WTC11 (cell line): Measurements from ENCODE around the gene MIF.

Experiments
- CREB1 ChIP-seq: sonication (generic); formaldehyde crosslinking; IDR thresholded peaks from 2 replicates; pipeline ENCODE4 v1.8.0; 2023; ENCODE audit warnings: mild to moderate bottlenecking, missing genetic modification reagents
- JUN ChIP-seq: sonication (generic); formaldehyde crosslinking; IDR thresholded peaks from 2 replicates; pipeline ENCODE4 v1.8.0; 2023; ENCODE audit warnings: mild to moderate bottlenecking, missing genetic modification reagents
- TF ChIP-seq, protein P1 (sequence below): fragments of 250-450 bp; sonication (Bioruptor Pico); IDR thresholded peaks from 2 replicates; pipeline ENCODE4 v2.1.2; 2022; ENCODE audit warnings: mild to moderate bottlenecking, moderate library complexity
- TF ChIP-seq, protein P2 (sequence below): sonication (generic); formaldehyde crosslinking; IDR thresholded peaks from 2 replicates; pipeline ENCODE4 v1.8.1; 2023; ENCODE audit warnings: mild to moderate bottlenecking, missing genetic modification reagents
- TF ChIP-seq, protein P3 (sequence below): fragments of 200-600 bp; IDR thresholded peaks from 2 replicates; pipeline ENCODE4 v1.8.0; 2022; ENCODE audit warnings: antibody characterized with exemption

DNA sequence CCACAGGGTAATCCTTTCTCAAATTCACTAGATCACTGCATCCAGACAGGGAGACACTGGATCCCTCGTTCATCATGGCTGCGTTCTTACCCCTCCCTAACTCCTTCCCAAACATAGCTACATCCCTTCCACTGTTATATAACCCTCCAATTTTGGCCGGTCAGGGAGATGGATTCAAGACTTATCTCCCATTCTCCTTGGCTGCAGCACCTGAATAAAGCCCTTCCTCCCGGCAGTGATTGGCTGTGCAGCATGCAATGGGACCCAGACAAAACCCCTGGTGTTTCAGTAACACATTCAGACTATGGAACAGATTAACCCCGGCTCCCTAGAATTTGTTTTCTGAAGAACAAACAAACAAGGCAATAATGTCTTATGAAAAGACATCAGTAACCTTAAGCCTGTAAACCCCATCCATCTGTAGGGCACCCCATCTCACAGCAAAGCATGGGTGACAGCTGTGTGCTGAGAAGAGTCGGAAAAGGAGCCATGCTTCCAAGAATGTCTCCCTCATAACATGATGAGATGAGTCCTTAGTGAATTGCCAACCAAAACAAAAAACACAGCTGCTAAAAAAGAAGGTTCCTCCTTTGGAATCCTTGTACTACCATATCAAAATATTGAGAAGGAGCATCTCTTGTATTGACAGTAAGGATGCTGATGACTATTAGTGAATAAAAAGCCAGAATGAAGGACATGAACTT is 5.0 kb downstream of the MIF start:
- TF ChIP-seq, protein P1, sequence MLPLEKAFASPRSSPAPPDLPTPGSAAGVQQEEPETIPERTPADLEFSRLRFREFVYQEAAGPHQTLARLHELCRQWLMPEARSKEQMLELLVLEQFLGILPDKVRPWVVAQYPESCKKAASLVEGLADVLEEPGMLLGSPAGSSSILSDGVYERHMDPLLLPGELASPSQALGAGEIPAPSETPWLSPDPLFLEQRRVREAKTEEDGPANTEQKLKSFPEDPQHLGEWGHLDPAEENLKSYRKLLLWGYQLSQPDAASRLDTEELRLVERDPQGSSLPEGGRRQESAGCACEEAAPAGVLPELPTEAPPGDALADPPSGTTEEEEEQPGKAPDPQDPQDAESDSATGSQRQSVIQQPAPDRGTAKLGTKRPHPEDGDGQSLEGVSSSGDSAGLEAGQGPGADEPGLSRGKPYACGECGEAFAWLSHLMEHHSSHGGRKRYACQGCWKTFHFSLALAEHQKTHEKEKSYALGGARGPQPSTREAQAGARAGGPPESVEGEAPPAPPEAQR (CRISPR knock-in tag), result no peak
- TF ChIP-seq, protein P2, sequence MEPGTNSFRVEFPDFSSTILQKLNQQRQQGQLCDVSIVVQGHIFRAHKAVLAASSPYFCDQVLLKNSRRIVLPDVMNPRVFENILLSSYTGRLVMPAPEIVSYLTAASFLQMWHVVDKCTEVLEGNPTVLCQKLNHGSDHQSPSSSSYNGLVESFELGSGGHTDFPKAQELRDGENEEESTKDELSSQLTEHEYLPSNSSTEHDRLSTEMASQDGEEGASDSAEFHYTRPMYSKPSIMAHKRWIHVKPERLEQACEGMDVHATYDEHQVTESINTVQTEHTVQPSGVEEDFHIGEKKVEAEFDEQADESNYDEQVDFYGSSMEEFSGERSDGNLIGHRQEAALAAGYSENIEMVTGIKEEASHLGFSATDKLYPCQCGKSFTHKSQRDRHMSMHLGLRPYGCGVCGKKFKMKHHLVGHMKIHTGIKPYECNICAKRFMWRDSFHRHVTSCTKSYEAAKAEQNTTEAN (CRISPR knock-in tag), result no peak
- TF ChIP-seq, protein P3, sequence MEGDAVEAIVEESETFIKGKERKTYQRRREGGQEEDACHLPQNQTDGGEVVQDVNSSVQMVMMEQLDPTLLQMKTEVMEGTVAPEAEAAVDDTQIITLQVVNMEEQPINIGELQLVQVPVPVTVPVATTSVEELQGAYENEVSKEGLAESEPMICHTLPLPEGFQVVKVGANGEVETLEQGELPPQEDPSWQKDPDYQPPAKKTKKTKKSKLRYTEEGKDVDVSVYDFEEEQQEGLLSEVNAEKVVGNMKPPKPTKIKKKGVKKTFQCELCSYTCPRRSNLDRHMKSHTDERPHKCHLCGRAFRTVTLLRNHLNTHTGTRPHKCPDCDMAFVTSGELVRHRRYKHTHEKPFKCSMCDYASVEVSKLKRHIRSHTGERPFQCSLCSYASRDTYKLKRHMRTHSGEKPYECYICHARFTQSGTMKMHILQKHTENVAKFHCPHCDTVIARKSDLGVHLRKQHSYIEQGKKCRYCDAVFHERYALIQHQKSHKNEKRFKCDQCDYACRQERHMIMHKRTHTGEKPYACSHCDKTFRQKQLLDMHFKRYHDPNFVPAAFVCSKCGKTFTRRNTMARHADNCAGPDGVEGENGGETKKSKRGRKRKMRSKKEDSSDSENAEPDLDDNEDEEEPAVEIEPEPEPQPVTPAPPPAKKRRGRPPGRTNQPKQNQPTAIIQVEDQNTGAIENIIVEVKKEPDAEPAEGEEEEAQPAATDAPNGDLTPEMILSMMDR, result no peak
- no peak for TF ChIP-seq CREB1 (CRISPR knock-in tag)
- no peak for TF ChIP-seq JUN (CRISPR knock-in tag)
